GM19193 (cell line): ENCODE measurements around the gene DCC.

Experiments
- POLR2A ChIP-seq: IDR thresholded peaks from 4 replicates; pipeline ENCODE4 v1.6.1; 2011; ENCODE audit not compliant: insufficient read depth, insufficient read length; ENCODE audit errors: extremely low read depth

Gene DCC

GRCh38 chr18:52615943-52616342 is 275.9 kb downstream of the DCC start:
- no peak for TF ChIP-seq POLR2A

- no peak for TF ChIP-seq POLR2A
Observed at GRCh38 chr18:52617931-52618330, 277.9 kb downstream of the DCC start.

GRCh38 chr18:52620926-52621439 is 281.0 kb downstream of the DCC start:
- no peak for TF ChIP-seq POLR2A

- TF ChIP-seq POLR2A, result no peak
Observed at GRCh38 chr18:52624702-52625101, 284.7 kb downstream of the DCC start.

GRCh38 chr18:52636536-52636935 is 296.5 kb downstream of the DCC start:
- TF ChIP-seq POLR2A, result no peak

- no peak for TF ChIP-seq POLR2A
Observed at GRCh38 chr18:52648201-52648600, 308.2 kb downstream of the DCC start.

- TF ChIP-seq POLR2A, result no peak
Observed at GRCh38 chr18:52652391-52652790, 312.4 kb downstream of the DCC start.

- TF ChIP-seq POLR2A, result no peak
Observed at GRCh38 chr18:52657043-52657805, 317.2 kb downstream of the DCC start.

- TF ChIP-seq POLR2A, result no peak
Observed at GRCh38 chr18:52667463-52668065, 327.6 kb downstream of the DCC start.

- no peak for TF ChIP-seq POLR2A
Observed at GRCh38 chr18:52670896-52671295, 330.9 kb downstream of the DCC start.

GRCh38 chr18:52678034-52678433 is 338.0 kb downstream of the DCC start:
- TF ChIP-seq POLR2A, result no peak

- no peak for TF ChIP-seq POLR2A
Observed at GRCh38 chr18:52678551-52678950, 338.6 kb downstream of the DCC start.

- TF ChIP-seq POLR2A, result no peak
Observed at GRCh38 chr18:52679354-52679753, 339.4 kb downstream of the DCC start.

GRCh38 chr18:52682260-52682659 is 342.3 kb downstream of the DCC start:
- TF ChIP-seq POLR2A, result no peak

GRCh38 chr18:52685316-52685715 is 345.3 kb downstream of the DCC start:
- TF ChIP-seq POLR2A, result no peak

- no peak for TF ChIP-seq POLR2A
Observed at GRCh38 chr18:52691841-52692240, 351.8 kb downstream of the DCC start.
